AG09309 (cell line): ENCODE results near the gene PKP4.

Source experiments
- DNase-seq: peaks from one replicate; pipeline ENCODE4 v3.0.0-alpha.2; 2010; ENCODE audit warnings: low read depth
- H3K4me3 ChIP-seq: 2 replicates; pipeline ENCODE4 v1.5.1; 2011; ENCODE audit warnings: mild to moderate bottlenecking, low read depth, low read length, moderate library complexity; ENCODE audit not compliant: control insufficient read depth
- TF ChIP-seq, protein P1 (sequence below): IDR thresholded peaks from 2 replicates; pipeline ENCODE4 v1.5.1; 2011; ENCODE audit warnings: mild to moderate bottlenecking, low read depth, low read length, inconsistent platforms; ENCODE audit not compliant: insufficient read depth, control insufficient read depth; ENCODE audit errors: missing control alignments

Gene PKP4

DNA sequence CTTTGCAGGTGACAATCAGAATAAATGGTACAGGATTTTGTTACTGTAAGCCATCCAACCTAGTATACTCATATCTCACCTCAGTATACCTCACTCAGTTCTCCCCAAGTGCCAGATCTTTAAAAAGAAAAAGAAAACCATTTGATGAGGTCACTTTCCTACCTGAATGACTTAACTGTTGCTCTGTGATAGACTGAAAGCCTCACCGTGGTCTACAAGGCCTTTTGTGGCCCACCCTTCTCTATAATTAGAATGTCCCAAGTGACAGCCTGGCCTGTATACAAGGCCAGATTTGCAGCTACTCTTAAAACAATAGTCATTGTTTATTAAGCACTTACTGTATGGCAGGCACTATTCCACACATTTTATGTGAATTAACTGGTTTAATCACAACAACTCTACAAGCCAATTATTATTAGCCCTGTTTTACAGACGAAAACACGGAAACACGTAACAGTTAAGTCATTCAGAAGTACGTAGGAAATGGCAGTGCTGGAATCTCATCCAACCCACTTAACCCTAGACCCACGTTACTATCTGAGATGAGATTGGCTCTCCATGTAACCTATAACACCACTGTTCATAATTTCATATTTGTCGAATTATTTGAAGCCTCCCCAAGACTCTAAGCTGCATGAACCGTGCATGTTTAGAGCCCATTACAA lies 28.3 kb downstream of the PKP4 start:
- TF ChIP-seq, protein P1, sequence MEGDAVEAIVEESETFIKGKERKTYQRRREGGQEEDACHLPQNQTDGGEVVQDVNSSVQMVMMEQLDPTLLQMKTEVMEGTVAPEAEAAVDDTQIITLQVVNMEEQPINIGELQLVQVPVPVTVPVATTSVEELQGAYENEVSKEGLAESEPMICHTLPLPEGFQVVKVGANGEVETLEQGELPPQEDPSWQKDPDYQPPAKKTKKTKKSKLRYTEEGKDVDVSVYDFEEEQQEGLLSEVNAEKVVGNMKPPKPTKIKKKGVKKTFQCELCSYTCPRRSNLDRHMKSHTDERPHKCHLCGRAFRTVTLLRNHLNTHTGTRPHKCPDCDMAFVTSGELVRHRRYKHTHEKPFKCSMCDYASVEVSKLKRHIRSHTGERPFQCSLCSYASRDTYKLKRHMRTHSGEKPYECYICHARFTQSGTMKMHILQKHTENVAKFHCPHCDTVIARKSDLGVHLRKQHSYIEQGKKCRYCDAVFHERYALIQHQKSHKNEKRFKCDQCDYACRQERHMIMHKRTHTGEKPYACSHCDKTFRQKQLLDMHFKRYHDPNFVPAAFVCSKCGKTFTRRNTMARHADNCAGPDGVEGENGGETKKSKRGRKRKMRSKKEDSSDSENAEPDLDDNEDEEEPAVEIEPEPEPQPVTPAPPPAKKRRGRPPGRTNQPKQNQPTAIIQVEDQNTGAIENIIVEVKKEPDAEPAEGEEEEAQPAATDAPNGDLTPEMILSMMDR = no peak
- H3K4me3 ChIP-seq = no peak overlapping the region
- no peak for DNase-seq

DNA sequence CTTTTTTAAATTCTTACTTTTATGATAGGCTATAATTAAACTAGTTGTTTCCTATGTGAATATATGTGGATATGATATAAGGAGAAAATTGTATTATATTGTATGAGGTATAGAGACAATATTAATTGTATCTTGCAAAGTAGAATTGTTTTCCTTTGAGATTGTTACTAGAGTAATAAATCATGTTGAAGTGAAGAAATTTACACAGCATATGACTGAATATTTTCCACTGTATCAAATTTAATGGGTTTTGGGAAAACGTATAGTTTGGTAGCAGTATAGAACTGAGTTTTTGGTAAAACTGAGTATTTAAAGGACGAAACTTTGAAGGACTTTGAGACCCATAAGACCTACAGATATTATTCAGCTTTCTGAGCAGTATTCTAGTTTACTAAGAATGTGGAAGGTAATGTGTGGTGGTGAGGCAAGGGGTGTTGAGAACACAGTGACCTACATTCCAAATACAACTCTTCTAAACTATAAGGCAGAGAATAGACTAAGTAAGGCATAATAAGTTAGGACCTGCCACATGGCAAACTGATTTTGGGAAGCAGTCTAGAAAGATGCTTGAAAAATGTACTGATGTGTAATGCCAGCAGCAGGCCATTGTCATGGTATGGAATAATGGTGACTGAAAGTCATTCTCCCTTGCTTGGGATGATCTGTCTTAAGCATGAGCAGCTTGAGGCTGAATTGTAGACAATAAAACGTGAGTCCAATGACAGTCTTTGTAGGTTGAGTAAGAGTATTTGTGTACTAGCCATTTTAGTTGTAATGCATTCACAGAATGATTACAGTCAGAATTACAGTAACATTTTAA lies 29.6 kb downstream of the PKP4 start:
- no peak for DNase-seq
- no peak overlapping the region for H3K4me3 ChIP-seq
- TF ChIP-seq, protein P1 = no peak

DNA sequence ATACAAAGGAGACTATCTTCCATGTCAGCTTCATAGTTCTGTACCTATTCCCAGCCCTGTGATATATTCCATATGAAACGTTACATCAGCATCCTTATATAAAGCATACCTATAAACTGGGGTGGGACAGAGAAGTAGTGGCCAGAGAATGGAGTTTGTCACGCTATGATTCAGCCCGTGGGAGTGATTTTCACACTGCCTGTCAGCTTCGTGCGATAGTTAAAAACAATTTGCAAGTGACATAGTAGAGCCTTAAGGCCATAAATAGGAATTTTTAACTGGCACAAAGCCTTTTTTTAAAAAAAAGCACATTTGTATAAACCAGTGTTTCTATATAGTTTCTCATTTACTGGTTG lies 30.2 kb downstream of the PKP4 start:
- DNase-seq = no peak
- no peak overlapping the region for H3K4me3 ChIP-seq
- TF ChIP-seq, protein P1 = no peak

DNA sequence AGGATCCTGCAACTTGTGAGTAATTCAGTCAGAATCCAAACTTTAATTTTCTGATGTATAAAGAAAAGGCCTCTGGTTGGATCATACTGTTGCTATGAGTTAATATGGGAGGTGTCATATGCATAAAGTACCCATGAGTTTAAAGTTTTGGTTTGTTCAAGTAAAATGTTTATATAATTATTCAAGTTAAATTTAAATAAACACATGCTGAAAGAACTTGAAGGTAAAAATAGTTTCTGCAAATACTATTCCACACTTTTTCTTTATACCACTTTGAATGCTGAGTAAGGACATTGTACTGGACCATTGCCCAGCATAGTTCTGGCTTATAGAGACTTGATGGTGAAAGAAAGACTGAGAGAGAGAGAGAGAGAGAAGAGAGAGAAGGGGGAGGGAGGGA lies 30.7 kb downstream of the PKP4 start:
- TF ChIP-seq, protein P1 = no peak
- no peak for DNase-seq
- no peak overlapping the region for H3K4me3 ChIP-seq

DNA sequence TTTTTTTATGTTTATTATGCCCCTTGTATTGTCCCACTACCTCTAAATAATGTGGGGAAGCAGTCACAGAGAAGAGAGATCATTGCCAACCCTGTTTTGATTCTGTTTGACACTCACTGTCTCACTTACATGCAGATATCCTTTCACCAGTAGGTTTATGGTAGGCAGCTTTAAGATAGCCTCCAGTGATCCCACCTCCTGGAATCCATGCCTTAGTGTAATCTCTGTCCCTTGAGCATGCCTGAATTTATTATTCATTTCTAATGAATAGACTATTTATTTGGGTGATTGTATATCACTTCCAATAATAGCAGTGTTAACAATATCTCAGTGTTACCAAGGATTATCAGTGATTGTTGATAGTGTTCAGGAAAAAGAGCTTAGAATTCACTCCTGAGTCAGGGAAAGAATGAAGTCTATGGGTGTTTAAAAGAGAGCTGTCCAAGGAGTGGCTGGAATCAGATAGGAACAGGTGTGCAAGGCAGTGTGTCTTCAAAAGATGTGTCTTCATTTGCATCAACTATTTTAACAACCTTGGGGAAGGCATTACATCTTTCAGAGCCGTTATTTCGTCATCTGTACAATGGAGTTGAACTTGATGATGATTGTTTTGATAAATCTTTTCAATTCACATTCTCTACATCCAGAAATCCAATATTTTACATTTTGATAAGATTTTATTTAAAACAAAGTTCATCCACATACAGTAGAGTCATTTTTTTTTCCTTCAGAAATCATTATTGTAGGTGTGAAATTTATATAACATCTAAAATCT lies 31.9 kb downstream of the PKP4 start:
- H3K4me3 ChIP-seq = no peak overlapping the region
- DNase-seq = no peak
- TF ChIP-seq, protein P1 = no peak

DNA sequence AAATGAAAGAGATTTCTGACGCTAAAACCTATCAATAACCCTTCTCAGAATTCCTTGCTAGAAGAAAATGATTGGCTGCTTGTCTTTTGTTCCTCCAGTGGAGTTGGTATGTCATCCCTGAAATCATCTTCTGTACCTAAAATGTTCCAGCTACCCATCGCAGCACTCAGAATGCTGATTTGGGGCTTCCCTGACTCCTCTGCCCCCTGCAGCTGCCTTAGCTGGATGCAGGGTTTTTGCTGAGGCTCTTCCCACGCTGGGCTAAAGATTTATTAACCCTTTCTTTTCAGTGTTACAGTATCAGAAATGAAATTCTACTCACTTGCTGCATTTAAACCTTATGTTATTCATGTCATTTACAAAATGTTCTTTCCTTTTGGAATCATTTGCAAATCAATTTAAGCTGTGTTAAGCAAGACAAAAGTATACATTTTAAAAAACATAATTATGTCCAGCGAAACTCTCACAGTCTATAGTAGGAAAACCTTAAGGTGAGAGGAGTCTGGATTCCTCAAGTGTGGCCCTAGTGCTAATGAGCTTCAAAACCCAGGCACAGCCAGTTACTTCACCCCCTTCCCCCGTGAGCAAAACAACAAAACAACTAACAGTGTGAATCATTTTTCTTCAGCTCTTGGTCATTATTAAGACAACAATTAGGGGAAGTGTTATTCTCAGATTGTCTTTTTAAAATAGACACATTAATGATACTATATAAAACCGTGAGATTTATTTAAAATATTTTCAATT lies 32.8 kb downstream of the PKP4 start:
- TF ChIP-seq, protein P1 = no peak
- no peak overlapping the region for H3K4me3 ChIP-seq
- no peak for DNase-seq
